ENCODE data around the gene KLRC3. TPM values are rescaled to one million over a fixed set of nuclear protein-coding genes. Genes with fewer than 3 reads are reported as not detected.
A peak's percentile ranks its signal among the peaks of the same experiment; 100 is the strongest.
"Not testable (repeated sequence)": the region's sequence is repeated elsewhere in the genome, so short reads cannot be mapped to it uniquely, and the experiment has no call there.

KLRC3 gene
- total RNA-seq, 2 experiments from 2014 or later, result 2.0 to 2.8 TPM

GRCh38 chr12:10455766-10456165 lies 35.4 kb upstream of the KLRC3 start:
- Mint-ChIP-seq H3K9me3 (peaks cover 55% of the 10 kb centered on the region), H3K27ac (no peak overlapping the region), H3K4me1 (ENCODE audit: low read depth) (peaks cover 7% of the 10 kb centered on the region), H3K36me3 (ENCODE audit: low read depth) (peaks cover 29% of the 10 kb centered on the region), H3K27me3 (no peaks in the 10 kb centered on the region), H3K4me3 (no peak overlapping the region)
- DNase-seq (no peak), ATAC-seq (no peak)
- ChIA-PET POLR2A (interaction anchor here (1.3 kb wide), 1 partner anchor 12 kb away, joined by 6 read pairs; no protein-coding TSS in a partner anchor), CTCF (interaction anchor here (1.1 kb wide), 1 partner anchor 25 kb away, joined by 3 read pairs; no protein-coding TSS in a partner anchor)
- no peak for TF ChIP-seq CTCF (IDR thresholded peaks at IDR 0.05)
- intact Hi-C loops (cut with micrococcal nuclease), result no loop called here

GRCh38 chr12:10454531-10454930 lies 34.1 kb upstream of the KLRC3 start:
- Mint-ChIP-seq H3K9me3 (peaks cover 45% of the 10 kb centered on the region), H3K27ac (peak overlapping the region; percentile 67), H3K27me3 (no peaks in the 10 kb centered on the region), H3K4me1 (ENCODE audit: low read depth) (peaks cover 7% of the 10 kb centered on the region), H3K4me3 (no peak overlapping the region), H3K36me3 (ENCODE audit: low read depth) (peaks cover 29% of the 10 kb centered on the region)
- ATAC-seq (no peak), DNase-seq (no peak)
- ChIA-PET POLR2A (interaction anchor here (0.7 kb wide), 1 partner anchor 66 kb away, joined by 4 read pairs; no protein-coding TSS in a partner anchor), CTCF (no interaction called here)
- intact Hi-C loops (cut with micrococcal nuclease), result no loop called here
- TF ChIP-seq CTCF (IDR thresholded peaks at IDR 0.05), result no peak

GRCh38 chr12:10453156-10453555 lies 32.8 kb upstream of the KLRC3 start, which contains the start of gene KLRC1:
TSS of gene KLRC1 (minus strand) at chr12:10453377. CDS start at chr12:10451156, 2,221 bp downstream.
- peak; percentile 78 for ATAC-seq
- Mint-ChIP-seq H3K9me3 (peaks cover 36% of the 10 kb centered on the region), H3K4me3 (peak within 1 kb of the TSS; percentile 6), H3K36me3 (ENCODE audit: low read depth) (peaks cover 24% of the 10 kb centered on the region), H3K27ac (peak within 1 kb of the TSS; percentile 54), H3K4me1 (ENCODE audit: low read depth) (peaks cover 11% of the 10 kb centered on the region), H3K27me3 (no peaks in the 10 kb centered on the region)
- TF ChIP-seq CTCF (IDR thresholded peaks at IDR 0.05), result no peak
- intact Hi-C loops (cut with micrococcal nuclease), result no loop called here
- DNase-seq, result peak; percentile 15
- ChIA-PET CTCF (no interaction called here), POLR2A (no interaction called here)

GRCh38 chr12:10448236-10448635 lies 27.8 kb upstream of the KLRC3 start:
- Mint-ChIP-seq H3K4me3 (peak overlapping the region; percentile 13), H3K9me3 (no peaks in the 10 kb centered on the region), H3K27ac (peak overlapping the region; percentile 75), H3K27me3 (no peaks in the 10 kb centered on the region), H3K4me1 (ENCODE audit: low read depth) (peaks cover 16% of the 10 kb centered on the region), H3K36me3 (ENCODE audit: low read depth) (no peaks in the 10 kb centered on the region)
- no peak for TF ChIP-seq CTCF (IDR thresholded peaks at IDR 0.05)
- ChIA-PET CTCF (no interaction called here), POLR2A (no interaction called here)
- ATAC-seq (no peak), DNase-seq (no peak)
- intact Hi-C loops (cut with micrococcal nuclease), result no loop called here

- H3K27ac Mint-ChIP-seq; CTCF ChIA-PET; POLR2A ChIA-PET; H3K4me3 Mint-ChIP-seq; intact Hi-C loops (cut with micrococcal nuclease); H3K27me3 Mint-ChIP-seq; H3K9me3 Mint-ChIP-seq; H3K36me3 Mint-ChIP-seq (ENCODE audit: low read depth); DNase-seq: not testable (repeated sequence)
- H3K4me1 Mint-ChIP-seq (ENCODE audit: low read depth), result peaks cover 12% of the 10 kb centered on the region
- ATAC-seq, result peak; percentile 88
Measured at GRCh38 chr12:10446052-10446451, 25.7 kb upstream of the KLRC3 start.

GRCh38 chr12:10441144-10441543 lies 20.7 kb upstream of the KLRC3 start:
- intact Hi-C loops (cut with micrococcal nuclease); H3K27ac Mint-ChIP-seq; H3K4me3 Mint-ChIP-seq; ATAC-seq; CTCF ChIA-PET; POLR2A ChIA-PET; H3K36me3 Mint-ChIP-seq (ENCODE audit: low read depth); H3K4me1 Mint-ChIP-seq (ENCODE audit: low read depth); H3K9me3 Mint-ChIP-seq; H3K27me3 Mint-ChIP-seq; DNase-seq: not testable (repeated sequence)

- H3K4me3 Mint-ChIP-seq; CTCF ChIA-PET; H3K27ac Mint-ChIP-seq; H3K36me3 Mint-ChIP-seq (ENCODE audit: low read depth); H3K9me3 Mint-ChIP-seq; H3K27me3 Mint-ChIP-seq; DNase-seq; H3K4me1 Mint-ChIP-seq (ENCODE audit: low read depth); intact Hi-C loops (cut with micrococcal nuclease); POLR2A ChIA-PET: not testable (repeated sequence)
- peak; percentile 31 for ATAC-seq
Measured at GRCh38 chr12:10439608-10440274, 19.3 kb upstream of the KLRC3 start.

- H3K36me3 Mint-ChIP-seq (ENCODE audit: low read depth); H3K4me3 Mint-ChIP-seq; H3K27ac Mint-ChIP-seq; CTCF ChIA-PET; POLR2A ChIA-PET; H3K27me3 Mint-ChIP-seq; H3K9me3 Mint-ChIP-seq; intact Hi-C loops (cut with micrococcal nuclease); H3K4me1 Mint-ChIP-seq (ENCODE audit: low read depth); DNase-seq: not testable (repeated sequence)
- peak; percentile 78 for ATAC-seq
Measured at GRCh38 chr12:10437601-10438000, 17.2 kb upstream of the KLRC3 start.

GRCh38 chr12:10435816-10436215 lies 15.4 kb upstream of the KLRC3 start, which contains the start of gene KLRC2:
TSS of gene KLRC2 (minus strand) at chr12:10436010. CDS start at chr12:10435986, 24 bp downstream.
- H3K36me3 Mint-ChIP-seq (ENCODE audit: low read depth); H3K9me3 Mint-ChIP-seq; POLR2A ChIA-PET; H3K4me1 Mint-ChIP-seq (ENCODE audit: low read depth); intact Hi-C loops (cut with micrococcal nuclease); H3K27me3 Mint-ChIP-seq; CTCF ChIA-PET: not testable (repeated sequence)
- DNase-seq (peak; percentile 19), ATAC-seq (peak; percentile 64)
- Mint-ChIP-seq H3K4me3 (peak within 1 kb of the TSS; percentile 48), H3K27ac (peak within 1 kb of the TSS; percentile 46)

All from activated CD8-positive, alpha-beta T cell treated with anti-CD3 and anti-CD28 coated beads for 36 hours (primary cell).